ENCODE data around the gene FOXK1.

The FOXK1 gene

GRCh38 chr7:4805110-4805983 is 123.3 kb downstream of the FOXK1 start:
- Histone ChIP-seq H3K36me3 (ENCODE audit: control insufficient read depth, insufficient read depth, low read length) (no peaks in the 10 kb centered on the region), H3K4me3 (ENCODE audit: low read depth, low read length) (no peak overlapping the region), H3K79me2 (no peaks in the 10 kb centered on the region), H3K4me2 (ENCODE audit: low read length) (no peak overlapping the region), H3K4me1 (no peaks in the 10 kb centered on the region), H2AFZ (no peak overlapping the region), H3K27me3 (ENCODE audit: control insufficient read depth, insufficient read depth, low read length) (no peaks in the 10 kb centered on the region), H3K9me3 (ENCODE audit: control insufficient read depth, low read length) (no peaks in the 10 kb centered on the region), H3K9ac (no peak overlapping the region), H3K27ac (no peak overlapping the region)
- TF ChIP-seq CTCF (IDR thresholded peaks at IDR 0.05): no peak

- no peak overlapping the region for H3K9ac ChIP-seq
- no peak overlapping the region for H2AFZ ChIP-seq
- H3K4me1 ChIP-seq: no peaks in the 10 kb centered on the region
- no peaks in the 10 kb centered on the region for H3K36me3 ChIP-seq (ENCODE audit: control insufficient read depth, insufficient read depth, low read length)
- H3K4me3 ChIP-seq (ENCODE audit: low read depth, low read length): no peak overlapping the region
- no peak for TF ChIP-seq CTCF (IDR thresholded peaks at IDR 0.05)
- no peaks in the 10 kb centered on the region for H3K27me3 ChIP-seq (ENCODE audit: control insufficient read depth, insufficient read depth, low read length)
- no peak overlapping the region for H3K4me2 ChIP-seq (ENCODE audit: low read length)
- no peak overlapping the region for H3K27ac ChIP-seq
- H3K9me3 ChIP-seq (ENCODE audit: control insufficient read depth, low read length): no peaks in the 10 kb centered on the region
- no peaks in the 10 kb centered on the region for H3K79me2 ChIP-seq
These were observed 123.8 kb downstream of the FOXK1 start for GRCh38 chr7:4805984-4806300.

GRCh38 chr7:4806983-4807597 is 125.0 kb downstream of the FOXK1 start:
- no peak for TF ChIP-seq CTCF (IDR thresholded peaks at IDR 0.05)

GRCh38 chr7:4807598-4808016 is 125.5 kb downstream of the FOXK1 start:
- no peak for TF ChIP-seq CTCF (IDR thresholded peaks at IDR 0.05)
- no peak overlapping the region for H3K4me3 ChIP-seq (ENCODE audit: low read depth, low read length)
- H3K9me3 ChIP-seq (ENCODE audit: control insufficient read depth, low read length): no peaks in the 10 kb centered on the region
- no peaks in the 10 kb centered on the region for H3K4me1 ChIP-seq
- H3K27me3 ChIP-seq (ENCODE audit: control insufficient read depth, insufficient read depth, low read length): no peaks in the 10 kb centered on the region
- no peaks in the 10 kb centered on the region for H3K36me3 ChIP-seq (ENCODE audit: control insufficient read depth, insufficient read depth, low read length)
- no peak overlapping the region for H3K9ac ChIP-seq
- H3K4me2 ChIP-seq (ENCODE audit: low read length): no peak overlapping the region
- no peaks in the 10 kb centered on the region for H3K79me2 ChIP-seq
- no peak overlapping the region for H2AFZ ChIP-seq
- H3K27ac ChIP-seq: no peak overlapping the region

More at GRCh38 chr7:4806983-4807597, 125.0 kb downstream of the FOXK1 start:
- H3K4me1 ChIP-seq: no peaks in the 10 kb centered on the region
- H3K27ac ChIP-seq: no peak overlapping the region
- no peak overlapping the region for H3K4me3 ChIP-seq (ENCODE audit: low read depth, low read length)
- no peaks in the 10 kb centered on the region for H3K36me3 ChIP-seq (ENCODE audit: control insufficient read depth, insufficient read depth, low read length)
- no peaks in the 10 kb centered on the region for H3K27me3 ChIP-seq (ENCODE audit: control insufficient read depth, insufficient read depth, low read length)
- no peak overlapping the region for H2AFZ ChIP-seq
- no peaks in the 10 kb centered on the region for H3K79me2 ChIP-seq
- no peak overlapping the region for H3K9ac ChIP-seq
- no peaks in the 10 kb centered on the region for H3K9me3 ChIP-seq (ENCODE audit: control insufficient read depth, low read length)
- H3K4me2 ChIP-seq (ENCODE audit: low read length): no peak overlapping the region

Data from parathyroid adenoma (tissue), 2 donors.